NT2/D1 (cell line): ENCODE measurements around the gene PIGS.

Experiments used
- SUZ12 ChIP-seq: IDR thresholded peaks from 2 replicates; pipeline ENCODE4 v1.6.1; 2011; ENCODE audit not compliant: insufficient read length, insufficient read depth; ENCODE audit errors: extremely low read depth
- ZNF274 ChIP-seq: IDR thresholded peaks from 2 replicates; pipeline ENCODE4 v1.6.1; 2011; ENCODE audit warnings: mild to moderate bottlenecking, low read depth, low read length

DNA sequence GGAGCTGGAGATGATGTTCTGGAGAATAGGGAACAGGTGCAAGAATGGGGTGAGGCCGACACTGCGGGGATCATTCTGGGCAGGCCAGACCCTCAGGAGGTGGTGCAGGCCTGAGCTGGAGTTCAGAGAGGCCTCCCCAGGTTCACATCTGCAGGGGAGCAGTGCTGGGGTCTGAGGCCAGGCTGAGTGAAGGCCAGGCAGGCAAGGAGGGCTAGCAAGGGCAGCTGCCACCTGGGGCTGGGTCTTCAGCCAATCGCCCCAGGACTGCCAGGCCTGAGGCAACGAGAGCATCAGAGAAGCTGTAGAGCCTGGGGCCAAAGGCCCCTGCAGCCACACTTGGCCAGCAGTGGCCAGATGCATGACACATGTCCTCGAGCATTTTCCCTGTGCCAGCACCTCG, 50.6 kb downstream of the PIGS start:
- TF ChIP-seq ZNF274 (no peak), SUZ12 (no peak)
